NCI-H146 treated with DMSO at 0.1 percent for 48 hours (cell line): ENCODE data around the gene SYNPO2.
"Not testable (repeated sequence)": the region's sequence is repeated elsewhere in the genome, so short reads cannot be mapped to it uniquely, and the experiment has no call there.

Source experiments
- DNase-seq: peaks from one replicate; lab custom pipeline; 2025; ENCODE audit not compliant: unreplicated experiment; lab: John Stamatoyannopoulos, UW

The SYNPO2 gene

DNA sequence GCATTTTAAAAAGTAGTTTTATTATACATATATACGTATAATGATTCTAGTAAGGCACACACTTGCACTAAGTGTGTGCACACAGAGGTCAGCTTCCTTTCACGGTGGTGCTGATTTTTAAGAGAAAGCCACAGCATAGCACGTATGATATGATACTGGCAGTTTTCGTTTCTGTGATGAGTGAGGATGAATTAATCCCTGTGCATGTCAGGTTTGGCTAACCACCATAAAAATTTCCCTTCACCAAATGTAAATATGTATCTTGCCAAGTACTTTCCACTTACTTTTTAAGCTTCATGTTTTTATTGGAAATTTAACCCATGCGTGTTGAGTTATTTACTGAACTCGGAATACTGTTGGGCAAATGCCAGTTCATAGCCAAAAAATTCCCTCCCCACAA is 84.6 kb downstream of the SYNPO2 start:
- DNase-seq = no peak

DNA sequence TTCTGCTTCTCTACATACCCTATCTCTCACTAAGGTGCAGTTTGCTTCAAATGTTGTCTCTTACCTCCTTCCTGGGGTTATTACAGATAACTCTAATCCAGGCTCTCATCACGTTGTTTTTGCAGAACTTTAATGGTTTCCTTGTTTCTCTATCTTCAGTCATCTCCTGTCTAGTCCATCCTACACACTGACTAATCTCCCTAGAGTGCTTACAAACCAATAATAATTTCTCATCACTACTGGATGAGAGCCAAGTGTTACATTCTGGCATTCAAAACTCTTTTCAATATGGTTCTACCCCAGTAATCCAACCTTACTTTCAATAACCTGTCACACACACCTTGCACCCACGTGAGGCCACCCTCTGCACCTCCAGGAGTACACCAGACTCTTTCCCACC is 86.1 kb downstream of the SYNPO2 start:
- no peak for DNase-seq

DNA sequence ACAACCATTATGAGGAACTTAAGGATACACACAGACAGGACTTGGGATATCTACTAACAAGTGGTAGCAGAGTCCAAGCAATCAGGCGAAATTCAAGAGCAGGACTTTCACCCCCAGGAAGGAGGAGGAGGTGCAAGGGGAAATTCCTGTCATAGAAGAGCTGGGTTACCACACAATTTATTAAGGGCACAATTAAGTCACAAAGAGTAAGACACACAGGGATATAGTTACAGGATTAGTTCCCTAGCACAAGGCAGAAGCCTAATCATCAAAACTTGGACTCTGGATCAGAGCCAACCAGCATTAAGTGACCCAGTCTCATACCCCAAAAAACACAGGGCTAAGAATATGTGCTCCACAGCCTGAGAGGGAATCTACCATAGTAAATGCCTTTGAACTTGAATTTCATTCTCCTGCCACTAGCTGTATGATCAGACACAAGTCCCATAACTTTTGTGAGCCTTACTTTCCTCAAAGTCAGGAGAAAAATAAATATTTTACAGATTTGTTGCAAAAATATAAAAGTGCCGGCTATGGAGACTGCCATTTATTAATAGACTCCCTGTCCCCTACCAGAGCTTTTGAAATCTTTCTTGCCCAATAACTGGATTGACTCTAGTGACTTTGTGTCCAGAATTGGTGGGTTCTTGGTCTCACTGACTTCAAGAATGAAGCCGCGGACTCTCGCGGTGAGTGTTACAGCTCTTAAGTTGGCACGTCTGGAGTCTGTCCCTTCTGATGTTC is 87.0 kb downstream of the SYNPO2 start:
- DNase-seq = no peak

DNA sequence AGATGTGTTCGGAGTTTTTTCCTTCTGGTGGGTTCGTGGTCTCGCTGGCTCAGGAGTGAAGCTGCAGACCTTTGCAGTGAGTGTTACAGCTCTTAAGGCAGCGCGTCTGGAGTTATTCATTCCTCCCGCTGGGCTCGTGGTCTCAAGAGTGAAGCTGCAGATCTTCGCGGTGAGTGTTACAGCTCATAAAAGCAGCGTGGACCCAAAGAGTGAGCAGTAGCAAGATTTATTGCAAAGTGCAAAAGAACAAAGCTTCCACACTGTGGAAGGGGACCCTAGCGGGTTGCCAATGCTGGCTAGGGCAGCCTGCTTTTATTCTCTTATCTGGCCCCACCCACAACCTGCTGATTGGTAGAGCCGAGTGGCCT is 87.5 kb downstream of the SYNPO2 start:
- DNase-seq = not testable (repeated sequence)

DNA sequence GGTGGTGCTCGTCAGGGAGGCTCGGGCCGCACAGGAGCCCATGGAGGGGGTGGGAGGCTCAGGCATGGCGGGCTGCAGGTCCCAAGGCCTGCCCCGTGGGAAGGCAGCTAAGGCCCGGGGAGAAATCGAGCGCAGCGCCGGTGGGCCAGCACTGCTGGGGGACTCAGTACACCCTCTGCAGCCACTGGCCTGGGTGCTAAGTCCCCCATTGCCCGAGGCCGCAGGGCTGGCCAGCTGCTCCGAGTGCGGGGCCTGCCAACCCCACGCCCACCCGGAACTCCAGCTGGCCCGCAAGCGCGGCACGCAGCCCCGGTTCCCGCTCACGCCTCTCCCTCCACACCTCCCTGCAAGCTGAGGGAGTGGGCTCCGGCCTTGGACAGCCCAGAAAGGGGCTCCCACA is 88.4 kb downstream of the SYNPO2 start:
- DNase-seq = not testable (repeated sequence)

GRCh38 chr4:118979712-118980111 is 91.1 kb downstream of the SYNPO2 start:
- DNase-seq = no peak

DNA sequence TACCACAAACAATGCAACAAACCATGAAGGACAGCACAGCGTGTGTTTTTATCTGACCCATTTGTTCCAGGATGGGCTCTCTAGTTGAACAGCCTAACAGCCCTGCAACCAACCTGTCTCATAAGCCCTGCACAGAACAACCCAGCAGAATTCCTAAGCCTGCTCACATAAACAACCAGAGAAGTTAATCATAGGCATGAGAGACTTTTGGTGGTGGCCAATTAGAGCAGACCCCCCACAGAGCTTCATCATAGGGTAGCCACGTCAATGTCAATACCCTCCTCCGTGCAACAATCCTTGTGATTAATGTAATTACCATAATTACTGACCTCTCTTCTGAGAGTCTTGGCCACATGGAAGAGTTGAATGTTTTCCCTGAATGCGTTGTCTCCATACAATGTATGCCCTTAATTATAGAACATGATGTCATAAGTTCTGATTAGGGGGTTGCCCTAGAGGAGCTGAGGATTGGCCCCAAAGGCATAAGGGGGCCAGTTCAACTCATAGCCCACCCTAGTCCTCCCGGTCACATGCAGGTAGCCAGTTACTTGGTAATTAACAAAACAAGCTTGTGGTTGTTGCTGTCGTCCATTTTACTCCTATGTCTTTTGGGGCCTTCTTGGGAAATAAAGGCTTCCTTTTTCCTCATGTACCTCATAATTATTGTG is 92.7 kb downstream of the SYNPO2 start:
- peak; percentile 50 for DNase-seq

DNA sequence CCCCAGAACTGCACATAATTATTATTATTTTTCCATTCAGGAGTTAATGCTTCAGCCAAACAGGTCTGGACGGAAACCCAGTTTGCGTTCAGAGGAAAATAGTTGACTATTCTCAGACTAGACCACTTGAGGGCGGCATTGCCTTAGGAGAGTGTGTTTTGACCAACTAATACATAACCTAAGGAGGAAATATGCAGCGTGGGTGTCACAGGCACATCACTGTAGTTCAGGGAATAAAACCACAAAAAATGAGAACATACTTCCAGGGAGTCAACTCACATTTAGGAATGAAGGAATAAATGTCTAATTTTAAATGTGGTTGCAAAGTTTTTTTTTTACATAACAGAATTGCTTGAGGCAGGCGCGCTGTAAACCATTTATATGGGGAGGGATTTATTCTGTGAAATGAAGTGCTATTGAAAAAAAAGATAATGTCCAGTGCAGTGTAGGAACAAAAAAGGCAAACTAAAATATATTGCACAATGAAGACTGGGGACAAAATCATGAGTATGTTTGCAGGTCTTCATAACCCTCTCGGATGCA is 93.3 kb downstream of the SYNPO2 start:
- peak; percentile 16 for DNase-seq

- DNase-seq = no peak
Observed at GRCh38 chr4:118983293-118983692, 94.6 kb downstream of the SYNPO2 start.

DNA sequence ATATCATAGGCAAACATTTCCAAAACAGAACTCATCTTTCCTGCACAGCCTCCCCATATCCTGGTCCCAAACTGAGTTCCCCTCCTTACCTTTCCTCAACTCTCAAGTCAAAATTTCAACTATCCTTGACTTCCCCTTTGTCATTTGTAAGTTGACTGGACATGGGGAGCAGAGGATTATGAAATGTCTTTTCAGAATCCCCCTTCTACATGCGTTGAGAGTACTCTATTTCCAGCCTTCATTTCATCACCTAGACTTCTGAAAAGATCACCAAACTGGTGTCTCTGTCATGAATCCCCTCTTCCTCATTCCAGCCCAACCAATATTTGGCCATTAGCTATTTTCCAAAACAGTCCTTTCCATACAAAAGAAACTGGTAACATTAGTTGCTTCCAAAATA is 95.2 kb downstream of the SYNPO2 start:
- no peak for DNase-seq

DNA sequence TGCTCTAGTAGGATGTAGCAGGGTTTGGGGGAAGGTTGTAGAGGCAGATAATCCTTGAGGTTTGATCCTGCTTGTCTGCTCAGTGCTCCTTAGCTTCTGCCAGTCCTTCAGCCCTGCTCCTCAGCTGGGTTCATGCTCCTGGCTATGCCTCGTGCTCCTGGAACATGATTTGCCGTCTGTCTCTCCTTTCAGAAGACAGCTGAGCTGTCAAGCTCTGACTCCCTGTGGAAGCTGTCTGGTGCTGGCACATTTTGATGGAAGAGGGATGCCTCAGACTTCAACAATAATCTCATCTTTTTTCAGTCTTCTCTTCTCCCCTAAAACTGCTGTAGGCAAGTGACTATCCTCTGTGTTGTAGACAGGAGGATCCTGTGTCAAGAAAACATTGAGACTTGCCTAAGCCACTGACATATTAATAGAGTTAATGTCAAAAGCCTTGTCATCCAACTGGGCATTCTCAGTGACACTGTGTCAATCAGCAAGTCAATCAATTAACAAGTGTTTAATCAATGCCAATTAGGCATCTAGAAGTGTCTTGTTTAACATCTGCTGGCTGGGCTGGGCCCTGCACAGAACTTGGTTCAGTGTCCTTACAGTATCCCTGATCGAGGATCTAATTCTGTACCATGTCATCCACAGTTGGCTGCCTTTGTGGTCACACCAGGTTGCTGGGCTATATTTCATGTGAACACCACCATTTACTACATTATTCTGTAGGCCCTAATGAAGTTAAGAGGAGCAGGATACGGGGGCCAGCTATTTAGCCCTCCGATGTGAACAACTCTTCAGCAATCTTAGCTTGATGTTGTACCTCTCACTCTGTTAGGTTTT is 96.7 kb downstream of the SYNPO2 start:
- DNase-seq = no peak

DNA sequence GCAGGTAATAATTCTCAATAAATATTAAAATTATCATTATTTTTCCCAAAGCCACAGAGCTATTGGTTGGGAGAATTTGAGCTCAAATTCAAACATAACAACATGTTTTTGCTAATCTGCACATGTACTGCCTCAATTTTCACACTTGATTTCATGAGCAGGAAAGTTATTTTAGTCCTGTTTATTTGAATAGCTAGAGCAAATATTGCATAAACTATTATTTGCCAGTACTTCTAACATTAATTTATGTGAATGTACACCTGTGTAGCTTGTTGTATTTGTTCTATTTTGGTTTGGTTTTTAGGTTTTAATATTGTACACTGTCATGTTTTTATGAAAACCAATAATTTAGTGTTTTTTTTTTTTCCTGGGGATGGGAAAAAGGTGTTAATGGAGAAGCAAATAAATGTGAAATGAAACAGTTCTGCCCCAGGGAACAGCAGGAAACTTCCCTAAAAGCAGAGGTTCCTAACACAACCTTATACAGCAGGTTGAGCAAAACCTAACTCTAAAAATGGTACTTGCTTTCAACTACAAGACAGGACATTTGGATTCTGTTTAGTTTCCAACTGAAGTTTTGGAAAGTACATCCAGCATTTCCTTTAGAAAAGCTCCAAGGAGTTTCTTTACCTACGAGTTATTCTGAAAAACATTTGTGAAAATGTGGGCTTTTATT is 99.4 kb downstream of the SYNPO2 start:
- DNase-seq = no peak

- DNase-seq = no peak
Observed at GRCh38 chr4:118988635-118988972, 100.0 kb downstream of the SYNPO2 start.

GRCh38 chr4:118989098-118990080 is 100.7 kb downstream of the SYNPO2 start:
- DNase-seq = no peak

- DNase-seq = no peak
Observed at GRCh38 chr4:118991686-118992085, 103.0 kb downstream of the SYNPO2 start.

GRCh38 chr4:118992149-118992548 is 103.5 kb downstream of the SYNPO2 start:
- no peak for DNase-seq

GRCh38 chr4:118993333-118993732 is 104.7 kb downstream of the SYNPO2 start:
- DNase-seq = no peak

- DNase-seq = no peak
Observed at GRCh38 chr4:118994030-118994429, 105.4 kb downstream of the SYNPO2 start.

GRCh38 chr4:118995693-118996391 is 107.2 kb downstream of the SYNPO2 start:
- no peak for DNase-seq
